Suppressor macrophage (primary cell): Measurements from ENCODE around the gene TCERG1.
A peak's percentile ranks its signal among the peaks of the same experiment; 100 is the strongest.

Experiments used
- DNase-seq, 4 experiments: peaks; one replicate each; pipeline ENCODE4 v3.0.0-alpha.2; 2020 to 2022

Gene TCERG1

DNA sequence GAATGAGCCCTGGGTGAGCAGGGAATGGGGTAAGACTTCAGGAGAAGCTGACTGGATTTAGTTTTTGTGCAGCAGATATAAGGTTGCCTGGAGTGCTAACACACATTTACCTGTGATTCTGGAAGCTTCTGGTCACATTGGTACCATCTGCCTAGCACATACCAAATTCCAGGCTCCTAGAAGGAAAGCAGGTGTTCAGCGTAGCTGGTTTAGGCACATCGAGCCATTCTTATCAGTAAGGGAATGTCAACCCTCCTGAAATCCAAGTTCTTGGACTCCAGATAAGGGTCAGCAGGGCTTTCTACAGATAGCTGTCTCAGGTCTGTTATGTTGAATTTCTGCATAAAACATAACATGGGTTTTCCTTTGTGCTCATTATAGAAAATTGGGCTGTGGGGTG lies 10.3 kb downstream of the TCERG1 start:
- DNase-seq = no peak

DNA sequence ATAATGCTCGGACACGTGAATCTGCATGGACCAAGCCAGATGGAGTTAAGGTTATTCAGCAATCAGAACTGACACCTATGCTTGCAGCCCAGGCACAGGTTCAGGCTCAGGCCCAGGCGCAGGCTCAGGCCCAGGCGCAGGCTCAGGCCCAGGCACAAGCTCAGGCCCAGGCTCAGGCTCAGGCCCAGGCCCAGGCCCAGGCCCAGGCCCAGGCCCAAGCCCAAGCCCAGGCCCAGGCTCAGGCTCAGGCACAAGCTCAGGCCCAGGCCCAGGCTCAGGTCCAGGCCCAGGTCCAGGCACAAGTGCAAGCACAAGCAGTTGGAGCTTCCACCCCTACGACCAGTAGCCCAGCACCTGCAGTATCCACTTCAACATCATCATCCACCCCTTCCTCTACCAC lies 11.8 kb downstream of the TCERG1 start:
- DNase-seq = no peak

DNA sequence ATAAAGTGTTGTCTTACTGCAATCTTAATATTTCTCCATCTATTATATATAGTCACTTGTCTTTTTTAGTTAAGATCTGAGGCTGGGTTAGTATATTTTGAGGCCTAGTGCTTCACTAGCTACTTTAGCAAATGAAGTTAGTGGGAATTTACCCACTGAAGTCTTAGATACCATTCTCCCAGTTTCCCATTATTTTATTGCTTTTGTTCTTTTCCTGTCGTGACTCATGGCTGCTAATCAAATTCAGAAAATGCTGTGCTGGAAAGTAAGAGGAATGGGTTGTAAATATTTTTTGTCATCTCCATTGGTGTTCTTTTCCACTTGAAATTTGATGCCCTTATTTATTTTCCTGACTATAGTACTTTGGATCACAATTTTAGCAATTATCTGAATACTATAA lies 14.2 kb downstream of the TCERG1 start:
- no peak for DNase-seq

DNA sequence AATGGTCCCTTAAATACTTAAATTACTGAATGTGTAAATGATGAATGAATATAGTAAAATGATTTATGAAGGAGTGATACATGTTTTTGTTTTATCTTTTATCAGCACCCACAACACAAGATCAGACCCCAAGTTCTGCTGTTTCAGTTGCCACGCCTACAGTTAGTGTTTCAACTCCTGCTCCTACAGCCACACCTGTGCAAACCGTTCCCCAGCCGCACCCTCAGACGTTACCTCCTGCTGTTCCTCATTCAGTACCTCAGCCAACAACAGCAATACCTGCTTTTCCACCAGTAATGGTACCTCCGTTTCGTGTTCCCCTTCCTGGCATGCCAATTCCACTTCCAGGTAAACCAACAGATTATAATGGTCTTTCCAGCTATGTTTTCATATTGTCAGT lies 16.3 kb downstream of the TCERG1 start:
- no peak for DNase-seq

DNA sequence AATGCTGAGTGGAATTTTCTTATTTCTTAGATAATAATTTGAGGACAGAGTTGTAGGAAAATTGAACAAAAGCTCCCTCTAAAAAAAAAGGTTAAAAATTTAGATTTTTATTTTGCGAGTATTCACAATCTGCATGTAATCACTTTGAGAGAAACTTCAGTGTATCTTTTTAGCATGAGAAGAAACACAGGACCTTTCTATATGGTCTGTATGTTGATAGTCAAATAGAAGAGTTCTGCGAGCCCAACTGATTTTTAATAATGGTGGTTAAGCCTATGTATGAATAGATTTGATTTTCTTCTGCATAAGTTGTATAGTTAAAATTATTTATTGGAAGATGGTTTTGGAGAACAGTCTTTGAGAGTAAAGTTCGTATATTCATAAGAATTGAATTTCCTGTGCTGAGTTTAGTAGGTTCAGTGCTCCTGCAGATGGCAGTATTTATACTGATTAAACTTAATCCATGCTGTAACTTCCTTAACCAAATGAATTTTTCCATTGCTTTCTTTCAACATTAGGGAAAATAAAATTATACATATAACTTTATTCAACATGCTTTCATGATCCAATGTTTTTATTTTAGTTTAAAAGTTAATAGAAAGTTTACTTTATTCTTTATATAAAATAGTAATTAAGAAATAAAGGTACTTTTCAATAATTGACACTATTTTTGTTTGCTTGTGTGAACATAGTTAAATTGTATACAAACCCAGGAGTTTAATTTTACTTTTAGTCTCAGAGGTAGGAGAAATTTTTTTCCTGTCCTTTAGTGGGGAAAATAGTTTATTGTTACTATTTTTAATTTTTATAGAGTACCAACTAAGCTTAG lies 19.6 kb downstream of the TCERG1 start:
- peak in 2 of 4 experiments; percentile 6 to 17 for DNase-seq

DNA sequence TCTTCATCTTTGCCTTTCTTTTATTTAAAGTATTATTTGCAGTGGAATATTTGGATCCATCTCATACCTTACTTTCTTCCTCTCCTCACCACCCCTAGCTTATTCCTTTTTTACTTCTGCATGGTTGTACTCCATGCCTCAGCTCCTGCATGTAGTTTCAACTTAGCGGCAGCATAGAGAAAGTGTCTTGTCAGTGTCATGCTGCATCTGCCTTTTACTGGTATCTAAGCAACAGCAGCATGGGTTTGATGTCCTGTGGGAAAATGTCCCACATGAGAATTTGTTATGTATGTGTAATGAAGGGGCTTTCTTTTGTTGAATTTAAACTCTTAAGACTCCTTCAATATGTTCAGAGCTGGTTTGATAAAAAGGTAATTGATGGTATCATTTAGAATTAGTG lies 20.6 kb downstream of the TCERG1 start:
- DNase-seq = no peak

DNA sequence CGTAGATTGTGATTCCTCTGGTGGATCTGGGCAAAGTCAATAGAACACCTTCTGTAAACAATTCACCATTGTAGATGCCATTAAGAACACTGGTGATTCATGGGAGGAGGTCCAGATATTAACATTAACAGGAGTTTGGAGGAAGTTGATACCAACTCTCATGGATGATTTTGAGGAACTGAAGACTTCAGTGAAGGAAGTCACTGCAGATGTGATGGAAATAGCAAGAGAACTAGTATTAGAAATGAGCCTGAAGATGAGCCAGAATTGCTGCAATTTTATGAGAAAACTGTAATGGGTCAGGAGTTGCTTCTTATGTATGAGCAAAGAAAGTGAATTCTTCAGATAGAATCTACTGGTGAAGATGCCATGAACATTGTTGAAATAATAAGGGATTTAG lies 26.9 kb downstream of the TCERG1 start:
- DNase-seq = peak; percentile 30 to 75 (median 56)

DNA sequence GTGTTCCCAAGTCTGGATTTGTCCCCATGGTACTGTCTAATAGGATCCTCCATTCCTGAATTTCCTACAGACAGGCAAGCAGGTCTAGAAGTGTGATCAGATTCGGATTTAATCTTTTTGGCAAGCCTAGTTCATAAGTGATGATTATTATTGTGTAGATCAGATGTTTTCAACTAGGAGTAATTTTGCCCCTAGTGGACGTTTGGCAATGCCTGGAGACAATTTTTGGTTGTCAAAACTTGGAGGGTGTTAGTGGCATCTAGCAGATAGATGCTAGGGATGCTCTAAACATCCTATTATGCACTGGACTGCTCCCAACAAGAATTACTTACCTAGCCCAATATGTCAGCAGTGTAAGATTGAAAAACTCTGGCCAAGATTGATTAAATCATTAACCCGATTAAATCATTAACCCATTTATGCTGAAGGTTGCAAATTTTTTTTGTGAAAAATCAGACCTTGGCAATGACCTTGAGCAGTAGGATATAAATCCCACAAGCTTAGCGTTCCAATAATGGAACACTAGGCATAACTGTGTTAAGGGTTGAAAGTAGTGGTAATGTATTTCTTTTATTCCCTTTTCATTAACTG lies 28.2 kb downstream of the TCERG1 start:
- no peak for DNase-seq

DNA sequence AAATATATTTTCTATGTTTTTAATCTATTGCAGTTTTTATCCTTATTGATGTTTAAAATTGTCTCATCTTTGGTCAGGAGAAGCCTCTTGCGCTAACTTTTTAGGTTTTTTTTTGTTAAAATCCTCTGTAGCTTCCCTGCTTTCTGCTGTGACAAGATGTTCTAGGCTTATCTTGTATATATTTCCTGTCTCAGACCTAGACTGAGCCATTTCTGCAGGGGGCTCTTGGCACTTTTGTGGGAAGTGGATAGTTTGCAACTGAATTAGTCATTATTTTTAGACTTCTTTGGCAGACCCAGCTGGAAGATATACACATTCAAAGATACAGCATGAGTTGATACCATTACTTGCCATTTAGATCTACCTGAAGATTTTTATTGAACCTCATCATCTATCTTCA lies 28.8 kb downstream of the TCERG1 start:
- no peak for DNase-seq

DNA sequence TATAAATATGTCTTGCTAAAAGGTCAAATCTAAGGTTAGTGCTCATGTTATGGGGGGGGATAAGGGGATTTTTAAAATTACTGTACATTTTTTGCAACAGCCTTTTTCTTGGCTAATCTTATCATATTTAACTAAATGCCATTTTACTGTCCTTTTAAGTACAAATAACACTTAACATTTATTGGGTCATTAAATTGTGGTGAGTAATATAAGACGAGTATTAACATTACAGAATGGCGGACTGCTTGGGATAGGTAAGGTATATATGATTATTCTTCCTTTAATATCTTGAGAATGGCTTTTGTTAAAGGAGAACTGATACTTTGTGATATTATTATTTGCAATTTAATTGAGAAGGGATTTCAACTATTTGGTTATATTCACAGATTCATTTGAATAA lies 35.6 kb downstream of the TCERG1 start:
- no peak for DNase-seq

DNA sequence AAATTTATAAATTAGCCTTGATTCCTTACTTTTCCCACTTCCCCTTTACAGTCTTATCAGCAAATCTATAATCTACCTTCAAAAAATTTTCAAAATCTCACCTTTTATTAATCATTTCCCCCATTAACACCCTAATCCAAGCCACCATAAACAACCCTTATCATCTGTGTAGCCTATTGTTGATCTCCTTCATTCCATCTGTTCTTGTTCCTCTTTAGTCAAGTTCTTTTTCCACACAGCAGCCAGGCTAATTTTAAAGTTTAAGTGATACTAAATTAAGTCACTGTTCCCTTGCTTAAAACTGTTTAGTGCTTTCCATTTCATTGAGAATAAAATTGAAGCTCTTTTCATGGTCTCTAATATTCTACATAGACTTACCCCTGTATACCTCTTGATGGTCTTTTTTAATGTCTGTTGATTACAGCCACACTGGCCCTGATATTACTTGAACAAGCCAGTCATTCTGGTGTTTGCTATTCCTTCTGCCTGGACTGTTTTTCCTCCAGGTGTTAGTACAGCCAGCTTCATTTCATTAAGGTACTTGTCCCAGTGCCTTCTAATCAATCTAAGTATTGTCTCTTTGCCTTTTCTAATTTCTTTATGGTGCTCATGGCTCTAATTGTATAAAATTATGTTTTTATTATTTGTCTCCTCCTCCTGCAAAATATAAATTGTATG lies 37.7 kb downstream of the TCERG1 start:
- DNase-seq = no peak

DNA sequence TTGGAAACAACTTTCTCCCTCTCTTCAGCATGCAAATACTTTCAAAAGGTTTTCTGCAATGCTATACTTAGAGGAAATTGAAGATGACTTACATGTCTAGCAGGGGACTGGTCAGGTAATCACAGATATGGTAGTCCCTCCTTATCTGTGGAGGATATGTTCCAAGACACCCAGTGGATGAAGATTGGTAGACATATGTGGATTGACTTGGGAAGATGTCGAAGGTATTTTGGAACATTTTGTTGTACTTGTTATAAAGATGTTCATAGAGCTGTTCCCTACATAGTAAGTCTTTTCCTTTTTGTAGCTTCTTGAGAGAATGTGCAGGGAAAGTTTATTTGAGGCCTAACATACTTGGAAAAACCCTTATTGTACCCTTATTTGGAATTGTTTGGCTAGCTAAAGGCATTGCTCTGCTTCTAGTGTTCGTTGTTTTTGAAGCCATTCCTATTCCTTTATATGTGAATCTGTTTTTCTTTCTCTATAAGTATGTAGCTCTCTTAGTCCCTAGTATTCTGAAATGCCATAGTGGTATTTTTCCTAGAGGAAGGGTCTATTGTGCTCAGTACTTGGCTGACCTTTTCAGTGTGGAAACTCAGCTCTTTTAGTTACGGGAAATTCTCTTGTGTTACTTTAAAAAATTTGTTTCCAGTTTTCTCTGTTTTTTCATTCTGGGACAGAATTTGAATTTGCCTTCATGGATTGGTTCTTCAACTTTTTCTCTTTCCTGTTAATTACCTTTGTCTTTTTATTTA lies 43.1 kb downstream of the TCERG1 start:
- DNase-seq = no peak

DNA sequence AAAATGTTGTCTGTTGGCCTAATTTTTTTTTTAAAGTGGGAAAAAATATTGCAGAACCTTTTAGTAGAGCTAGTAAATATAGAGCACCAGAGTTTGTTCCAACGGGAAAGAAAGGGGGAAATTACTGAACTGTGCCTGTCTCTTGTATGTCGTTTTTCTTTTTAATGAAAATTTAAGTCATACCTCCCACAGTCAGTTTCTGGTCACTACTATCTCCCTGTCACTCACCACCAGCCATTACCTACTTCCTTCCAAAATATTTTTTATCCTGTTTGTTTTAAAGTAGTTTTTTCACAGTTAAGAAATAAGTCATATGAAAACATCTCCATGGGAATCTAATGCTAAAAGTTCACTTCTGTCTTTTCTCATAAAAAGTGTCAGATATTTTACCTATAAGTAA lies 47.5 kb downstream of the TCERG1 start:
- DNase-seq = no peak

DNA sequence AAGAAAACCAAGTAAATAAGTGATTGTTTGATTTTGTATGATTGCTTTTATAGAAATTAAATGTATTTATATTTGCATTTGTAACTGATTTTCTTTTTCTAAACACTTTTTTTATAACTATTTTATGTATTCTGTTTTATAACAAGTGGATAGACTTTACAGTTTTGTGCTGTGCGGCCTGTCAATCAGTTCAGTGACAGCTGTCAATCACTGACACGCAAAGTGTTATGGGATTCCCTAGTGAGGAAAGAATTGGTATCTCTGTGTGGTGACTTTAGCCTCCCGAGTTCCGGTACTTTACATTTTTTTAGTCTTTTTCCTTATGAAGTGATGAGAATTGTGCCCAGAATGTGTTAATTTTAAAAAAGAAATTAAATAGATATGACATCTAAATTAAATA lies 52.5 kb downstream of the TCERG1 start:
- no peak for DNase-seq

DNA sequence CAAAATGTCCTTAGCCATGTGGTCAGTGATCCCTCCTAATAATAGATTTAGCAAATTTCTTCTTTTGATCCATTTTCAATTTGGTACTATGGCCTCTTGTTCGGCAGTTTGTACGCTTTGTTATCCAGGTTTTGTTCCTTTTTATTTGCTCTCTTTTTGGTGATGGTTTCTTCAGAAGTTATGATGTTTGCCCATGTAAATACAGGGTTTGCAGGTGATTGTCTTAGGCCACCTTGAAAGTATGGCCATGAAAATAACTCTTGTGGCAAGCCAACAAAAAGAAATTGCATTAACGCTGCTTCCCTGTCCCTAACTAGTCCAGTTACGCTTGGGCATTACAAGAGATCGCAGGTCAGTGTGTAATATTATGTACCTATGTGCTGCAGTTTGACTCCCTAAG lies 60.3 kb downstream of the TCERG1 start:
- DNase-seq = no peak

DNA sequence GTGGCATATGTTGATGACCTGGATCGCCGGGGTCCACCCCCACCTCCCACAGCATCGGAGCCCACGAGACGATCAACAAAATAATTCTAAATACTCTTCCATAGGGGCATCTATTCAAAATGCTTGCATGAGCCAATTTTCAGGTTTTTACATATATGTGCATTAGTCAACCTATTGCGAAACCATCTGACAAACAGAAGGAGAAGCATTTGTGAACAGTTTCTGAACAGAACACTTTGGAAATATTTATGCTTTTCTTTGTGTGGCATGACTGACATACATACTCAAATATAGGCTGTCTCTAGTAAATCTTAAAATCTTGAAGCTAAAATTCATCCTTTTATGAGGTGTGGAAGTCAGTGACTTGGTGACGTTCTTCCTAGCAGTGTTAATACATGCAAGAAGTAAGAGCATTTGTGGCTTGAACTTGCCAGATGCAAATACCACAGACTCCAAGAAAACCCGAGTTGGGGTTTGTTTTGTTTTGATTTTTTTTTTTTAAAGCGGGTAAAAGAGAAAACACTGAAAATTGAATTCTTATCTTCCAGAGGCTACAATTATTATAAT lies 63.5 kb downstream of the TCERG1 start:
- DNase-seq = peak in 3 of 4 experiments; percentile 5 to 55 (median 36)

DNA sequence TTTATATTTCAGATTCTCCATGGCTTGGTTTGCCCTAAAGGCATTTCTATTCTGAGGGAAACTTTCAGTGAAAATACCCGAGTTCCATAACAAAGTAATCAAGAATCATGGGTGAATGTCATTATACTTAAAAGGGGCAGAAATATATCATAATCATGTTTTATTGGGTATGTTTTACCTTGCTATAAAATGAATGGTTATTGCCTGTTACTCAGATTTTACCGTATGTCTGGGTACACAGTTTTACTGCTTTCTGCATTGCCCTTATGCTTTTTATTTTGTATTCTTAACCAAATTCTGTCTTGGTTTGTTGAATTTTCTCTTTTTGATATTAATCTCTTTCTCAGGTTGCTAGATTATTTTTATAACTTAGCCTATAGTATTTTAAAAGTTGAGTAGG lies 66.3 kb downstream of the TCERG1 start:
- DNase-seq = no peak

DNA sequence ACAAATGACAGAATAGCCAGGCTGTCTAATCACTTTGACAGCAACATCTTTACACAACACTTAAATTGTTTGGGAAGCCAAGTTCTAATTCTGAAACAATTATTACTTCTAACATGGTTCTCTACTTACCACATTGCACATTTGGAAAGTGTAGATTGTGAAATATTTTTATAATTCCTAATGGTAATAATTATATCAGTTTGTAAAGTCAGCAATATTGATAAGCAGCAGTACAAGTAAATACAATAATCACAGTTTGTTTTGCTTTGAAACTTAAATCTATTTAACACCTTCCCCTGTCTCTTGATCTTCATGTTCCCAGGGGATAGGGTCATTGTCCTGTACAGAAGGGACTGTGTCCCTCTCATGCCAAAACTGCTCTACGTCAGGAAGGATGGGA lies 67.4 kb downstream of the TCERG1 start:
- no peak for DNase-seq

DNA sequence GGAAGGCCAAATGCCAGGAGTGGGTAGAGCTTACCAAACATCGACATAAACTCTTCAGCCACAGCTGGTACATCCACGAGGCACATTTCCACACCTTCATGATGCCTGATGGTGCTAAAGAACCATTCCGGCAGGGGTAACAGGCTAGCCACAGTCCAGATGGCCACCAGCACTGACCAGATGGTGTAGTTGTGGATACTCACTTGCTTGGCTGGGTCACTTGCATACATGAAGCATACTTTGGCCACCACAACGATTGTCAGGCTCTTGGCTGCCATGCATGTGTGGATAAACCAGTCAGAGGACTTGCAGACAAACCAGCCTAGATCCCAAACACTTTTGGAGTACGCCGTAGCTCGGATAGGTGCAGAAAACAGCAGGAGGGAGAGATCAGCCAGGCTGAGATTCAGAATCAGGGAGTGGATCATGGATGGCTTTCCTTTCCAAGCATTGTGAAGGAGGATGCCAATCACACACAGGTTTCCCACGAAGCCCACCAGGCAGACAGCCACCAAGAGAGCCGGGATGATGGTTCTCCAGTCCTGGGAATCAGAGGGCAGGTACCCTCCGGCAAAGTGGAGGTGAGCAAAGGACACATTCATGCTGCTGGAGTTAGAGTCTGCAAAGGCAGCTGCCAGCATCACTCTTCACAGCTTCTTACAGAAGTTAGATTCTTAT lies 68.5 kb downstream of the TCERG1 start:
- DNase-seq = no peak

DNA sequence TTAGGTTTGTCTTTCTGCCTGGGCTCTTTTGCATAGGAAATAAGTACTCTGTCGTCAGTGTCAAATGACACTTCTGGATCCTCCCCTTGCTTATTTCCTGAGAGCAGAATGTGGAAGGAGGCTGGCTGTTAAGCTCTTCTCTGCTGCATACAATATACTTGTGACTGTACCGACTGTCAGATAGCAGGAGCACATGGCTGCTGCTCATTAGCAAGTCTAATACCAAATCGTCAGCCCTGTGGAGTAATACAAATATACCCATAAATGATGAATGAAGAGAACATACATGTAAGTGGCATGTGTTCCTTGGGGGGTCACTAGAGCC lies 69.0 kb downstream of the TCERG1 start, which contains the start of gene GPR151:
TSS of gene GPR151 (minus strand) at position 40 of the 325 bp plus-strand sequence. CDS start 77 bp downstream, outside the sequence.
- peak in 3 of 4 experiments; percentile 6 to 23 (median 7) for DNase-seq

DNA sequence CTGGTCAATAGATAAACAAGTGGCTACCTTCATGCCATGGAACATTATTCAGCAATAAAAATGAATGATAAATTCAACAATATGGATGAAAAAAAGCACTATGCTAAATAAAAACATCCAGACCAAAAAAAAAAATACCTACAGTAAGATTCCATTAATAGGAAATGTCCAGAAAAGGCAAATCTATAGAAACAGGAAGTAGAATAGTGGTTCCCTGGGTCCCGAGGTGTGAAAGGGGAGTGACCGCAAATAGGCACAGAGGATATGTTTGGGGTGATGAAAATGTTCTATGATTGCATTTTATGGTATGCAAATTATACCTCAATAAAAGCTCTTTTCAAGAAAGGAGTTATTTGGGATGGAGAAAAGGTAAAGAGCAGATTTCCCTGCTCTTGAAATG lies 72.4 kb downstream of the TCERG1 start:
- peak in 1 of 4 experiments; percentile 5 for DNase-seq

DNA sequence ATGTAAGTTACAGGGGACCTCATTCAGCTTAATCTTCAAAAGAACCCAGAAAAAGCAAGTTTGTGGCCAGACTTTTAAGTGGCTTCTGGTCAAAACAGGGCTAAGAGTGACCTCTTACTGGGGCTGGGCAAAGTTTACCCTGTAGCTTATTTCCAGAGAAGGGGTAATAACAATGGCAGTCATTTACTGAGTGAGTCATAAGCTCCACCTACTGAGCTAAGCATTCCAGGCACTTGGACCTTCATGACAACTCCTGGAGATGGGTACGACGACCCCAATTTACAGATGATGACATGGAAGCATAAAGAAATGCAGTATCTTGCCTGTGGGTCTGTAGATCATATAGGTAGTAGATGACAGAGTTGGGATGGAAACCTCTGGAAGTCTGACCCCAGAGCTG lies 73.6 kb downstream of the TCERG1 start:
- DNase-seq = no peak
